Mesendoderm (in vitro differentiated cells): Measurements from ENCODE around the gene GALNTL6.

ENCODE experiments used
- DNase-seq: peaks from one replicate; pipeline ENCODE4 v3.0.0; 2013
- H2AK5ac ChIP-seq: 2 replicates; pipeline ENCODE4 v1.6.1; 2013; ENCODE audit warnings: low read length, inconsistent platforms
- H2BK120ac ChIP-seq: 2 replicates; pipeline ENCODE4 v1.6.1; 2013; ENCODE audit warnings: low read depth, mild to moderate bottlenecking, low read length, moderate library complexity, mixed read lengths
- H2BK15ac ChIP-seq: replicated peaks from 2 replicates; pipeline ENCODE4 v1.6.1; 2013; ENCODE audit warnings: low read depth, mild to moderate bottlenecking, moderate library complexity
- H2BK5ac ChIP-seq: 2 replicates; pipeline ENCODE4 v1.6.1; 2013; ENCODE audit warnings: low read length, inconsistent platforms
- H3K18ac ChIP-seq: 2 replicates; pipeline ENCODE4 v1.6.1; 2013; ENCODE audit warnings: mild to moderate bottlenecking, low read length, mixed read lengths
- H3K23ac ChIP-seq: one replicate; pipeline ENCODE4 v1.6.1; 2013; ENCODE audit warnings: low read length
- H3K27ac ChIP-seq: 2 replicates; pipeline ENCODE4 v1.5.1; 2013; ENCODE audit warnings: low read depth, mild to moderate bottlenecking, inconsistent platforms, low read length, moderate library complexity
- H3K27me3 ChIP-seq: 2 replicates; pipeline ENCODE4 v1.6.1; 2013; ENCODE audit warnings: low read length, control low read depth, mild to moderate bottlenecking, inconsistent platforms; ENCODE audit not compliant: insufficient read depth, poor library complexity
- H3K36me3 ChIP-seq: 2 replicates; pipeline ENCODE4 v1.6.1; 2013; ENCODE audit warnings: low read length, inconsistent platforms; ENCODE audit not compliant: control insufficient read depth, insufficient read depth
- H3K4ac ChIP-seq: one replicate; pipeline ENCODE4 v1.6.1; 2013; ENCODE audit warnings: low read depth, mild to moderate bottlenecking, low read length, moderate library complexity
- H3K4me1 ChIP-seq: 2 replicates; pipeline ENCODE4 v1.6.1; 2013; ENCODE audit warnings: low read depth, low read length, inconsistent platforms; ENCODE audit not compliant: control insufficient read depth
- H3K4me2 ChIP-seq: 2 replicates; pipeline ENCODE4 v1.6.1; 2013; ENCODE audit warnings: low read length
- H3K4me3 ChIP-seq: 2 replicates; pipeline ENCODE4 v1.5.1; 2013; ENCODE audit warnings: mild to moderate bottlenecking, low read length
- H3K56ac ChIP-seq: one replicate; pipeline ENCODE4 v1.6.1; 2013; ENCODE audit warnings: low read length
- H3K79me1 ChIP-seq: 2 replicates; pipeline ENCODE4 v1.6.1; 2013; ENCODE audit warnings: low read length, inconsistent platforms
- H3K79me2 ChIP-seq: 2 replicates; pipeline ENCODE4 v1.6.1; 2013; ENCODE audit warnings: mild to moderate bottlenecking, low read length; ENCODE audit not compliant: control insufficient read depth, insufficient read depth
- H3K9ac ChIP-seq: 2 replicates; pipeline ENCODE4 v1.6.1; 2013; ENCODE audit warnings: low read length, inconsistent platforms
- H4K5ac ChIP-seq: one replicate; pipeline ENCODE4 v1.6.1; 2013; ENCODE audit warnings: low read length
- H4K8ac ChIP-seq: one replicate; pipeline ENCODE4 v1.6.1; 2013; ENCODE audit warnings: low read depth, mild to moderate bottlenecking, control low read depth, low read length, moderate library complexity
- WGBS: extraction: QIAGEN DNeasy Blood & Tissue Kit; methylation state at CpG from one replicate; pipeline ENCODE4 v1.1.7; 2013; ENCODE audit warnings: low lambda C conversion rate, missing lambda C conversion rate; ENCODE audit not compliant: insufficient coverage; ENCODE audit errors: extremely low coverage; 5-methylcytosine and 5-hydroxymethylcytosine counted together

The GALNTL6 gene

DNA sequence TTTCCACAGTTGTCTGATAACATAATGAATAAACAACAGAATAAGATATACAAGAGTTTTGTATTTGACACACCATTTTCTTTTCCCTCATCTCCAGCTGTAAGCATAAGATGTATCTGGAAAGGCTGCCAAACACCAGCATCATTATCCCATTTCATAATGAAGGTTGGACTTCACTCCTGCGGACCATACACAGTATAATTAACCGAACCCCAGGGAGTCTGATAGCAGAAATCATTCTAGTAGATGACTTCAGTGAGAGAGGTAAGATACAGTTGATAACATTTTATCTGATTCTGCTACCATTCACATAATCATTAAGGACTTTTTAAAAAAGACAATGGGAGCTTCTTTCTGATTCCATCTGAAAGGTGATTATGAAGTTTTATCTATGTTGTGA, 535.2 kb downstream of the GALNTL6 start:
- Histone ChIP-seq H2BK5ac (no peak overlapping the region), H4K5ac (no peak overlapping the region), H3K4me2 (no peak overlapping the region), H2BK120ac (no peak overlapping the region), H2BK15ac (no peak overlapping the region), H3K4me1 (no peaks in the 10 kb centered on the region), H3K79me2 (no peaks in the 10 kb centered on the region), H3K9ac (no peak overlapping the region), H3K18ac (no peak overlapping the region), H3K27ac (no peak overlapping the region), H3K27me3 (no peaks in the 10 kb centered on the region), H3K36me3 (no peaks in the 10 kb centered on the region), H2AK5ac (no peak overlapping the region), H3K4me3 (no peak overlapping the region), H3K79me1 (no peaks in the 10 kb centered on the region), H3K56ac (no peak overlapping the region), H4K8ac (no peak overlapping the region), H3K23ac (no peak overlapping the region), H3K4ac (no peak overlapping the region)
- WGBS = no CpG with 5 or more reads among the region's 2 CpGs
- peak; percentile 79 for DNase-seq

DNA sequence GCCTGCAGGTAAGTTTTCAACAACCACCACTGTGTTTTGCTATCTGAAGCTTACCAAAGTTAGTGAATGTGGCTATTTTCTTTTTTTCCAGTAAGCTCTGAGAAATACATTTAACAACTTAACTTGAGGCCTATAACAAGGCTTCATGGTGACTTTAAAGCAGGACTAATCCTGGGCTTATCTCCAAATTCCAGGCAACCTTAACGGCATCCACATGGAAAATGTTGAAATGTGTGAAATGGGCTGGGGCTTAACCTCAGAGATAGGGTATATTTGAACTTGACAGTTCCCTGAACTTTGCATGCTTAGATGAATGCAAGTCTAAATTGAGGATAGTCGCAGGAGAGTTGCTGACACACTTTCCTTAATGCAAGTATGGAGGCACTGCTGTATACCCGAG, 539.2 kb downstream of the GALNTL6 start:
- H3K4ac ChIP-seq = no peak overlapping the region
- no peak overlapping the region for H3K4me2 ChIP-seq
- H3K56ac ChIP-seq = no peak overlapping the region
- H2BK15ac ChIP-seq = no peak overlapping the region
- H3K4me1 ChIP-seq = no peaks in the 10 kb centered on the region
- no peaks in the 10 kb centered on the region for H3K27me3 ChIP-seq
- H2BK5ac ChIP-seq = no peak overlapping the region
- H4K8ac ChIP-seq = no peak overlapping the region
- no peak overlapping the region for H3K23ac ChIP-seq
- H3K79me1 ChIP-seq = no peaks in the 10 kb centered on the region
- peak; percentile 82 for DNase-seq
- WGBS = no CpG with 5 or more reads among the region's 3 CpGs
- no peak overlapping the region for H2BK120ac ChIP-seq
- no peak overlapping the region for H3K18ac ChIP-seq
- H4K5ac ChIP-seq = no peak overlapping the region
- H3K27ac ChIP-seq = no peak overlapping the region
- no peak overlapping the region for H2AK5ac ChIP-seq
- H3K36me3 ChIP-seq = no peaks in the 10 kb centered on the region
- no peaks in the 10 kb centered on the region for H3K79me2 ChIP-seq
- H3K9ac ChIP-seq = no peak overlapping the region
- H3K4me3 ChIP-seq = no peak overlapping the region

DNA sequence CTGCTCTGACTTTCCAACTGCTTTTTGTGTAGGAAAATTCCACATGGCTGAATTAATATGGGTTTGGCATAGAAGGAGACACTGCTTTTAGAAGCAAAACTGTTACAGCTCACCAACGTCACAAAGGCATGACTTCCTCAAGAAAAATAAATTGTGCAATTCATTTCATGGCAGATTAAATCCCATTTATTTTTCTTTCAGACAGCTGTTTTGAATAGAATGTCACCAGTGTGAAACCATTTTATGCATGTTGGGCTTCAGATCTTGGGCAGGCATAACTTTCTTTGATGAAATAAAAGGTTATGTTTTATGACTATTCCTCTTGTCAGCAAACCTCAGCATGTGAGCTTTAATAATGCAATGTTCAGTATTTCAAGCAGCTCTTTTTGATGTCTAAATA, 542.8 kb downstream of the GALNTL6 start:
- H3K4ac ChIP-seq = no peak overlapping the region
- DNase-seq = no peak
- H3K4me1 ChIP-seq = no peaks in the 10 kb centered on the region
- no CpG with 5 or more reads among the region's 1 CpG for whole genome bisulfite sequencing
- no peak overlapping the region for H3K9ac ChIP-seq
- no peak overlapping the region for H3K18ac ChIP-seq
- H2BK120ac ChIP-seq = no peak overlapping the region
- no peaks in the 10 kb centered on the region for H3K36me3 ChIP-seq
- H3K27ac ChIP-seq = no peak overlapping the region
- no peak overlapping the region for H2AK5ac ChIP-seq
- H3K23ac ChIP-seq = no peak overlapping the region
- H3K4me2 ChIP-seq = no peak overlapping the region
- H4K5ac ChIP-seq = no peak overlapping the region
- no peak overlapping the region for H3K56ac ChIP-seq
- no peaks in the 10 kb centered on the region for H3K27me3 ChIP-seq
- H2BK5ac ChIP-seq = no peak overlapping the region
- H2BK15ac ChIP-seq = no peak overlapping the region
- no peak overlapping the region for H3K4me3 ChIP-seq
- H3K79me2 ChIP-seq = no peaks in the 10 kb centered on the region
- H4K8ac ChIP-seq = no peak overlapping the region
- no peaks in the 10 kb centered on the region for H3K79me1 ChIP-seq

DNA sequence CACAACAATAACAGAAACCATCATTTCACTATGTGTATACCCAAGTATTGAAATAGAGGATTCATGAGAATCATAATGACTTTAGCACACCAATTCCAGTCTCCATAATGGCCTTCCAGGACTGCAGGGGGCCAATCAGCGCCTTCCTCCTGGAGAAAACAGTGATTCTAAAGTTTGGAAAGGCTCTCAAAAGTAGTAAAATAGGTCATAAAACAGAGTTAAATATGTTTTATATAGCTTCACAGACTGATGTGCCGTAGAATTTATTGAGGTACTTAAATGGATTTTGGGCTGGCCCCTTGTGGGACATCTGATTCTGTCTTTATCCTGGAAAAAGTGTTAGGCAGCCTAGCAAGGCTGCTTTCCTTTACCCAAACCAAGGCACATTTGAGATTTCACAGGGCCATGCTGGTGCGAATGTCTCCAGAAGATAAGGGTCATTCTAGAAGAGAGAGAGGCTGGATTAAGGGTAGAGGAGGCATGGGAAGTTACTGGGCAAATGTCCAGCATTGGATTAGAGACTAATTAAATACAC, 543.9 kb downstream of the GALNTL6 start:
- Histone ChIP-seq H2BK15ac (no peak overlapping the region), H3K4me1 (no peaks in the 10 kb centered on the region), H3K18ac (no peak overlapping the region), H3K79me1 (no peaks in the 10 kb centered on the region), H3K4me3 (no peak overlapping the region), H2AK5ac (no peak overlapping the region), H4K5ac (no peak overlapping the region), H3K9ac (no peak overlapping the region), H4K8ac (no peak overlapping the region), H3K56ac (no peak overlapping the region), H3K27ac (no peak overlapping the region), H3K36me3 (no peaks in the 10 kb centered on the region), H2BK120ac (no peak overlapping the region), H3K4ac (no peak overlapping the region), H2BK5ac (no peak overlapping the region), H3K23ac (no peak overlapping the region), H3K4me2 (no peak overlapping the region), H3K79me2 (no peaks in the 10 kb centered on the region), H3K27me3 (no peaks in the 10 kb centered on the region)
- peak; percentile 27 for DNase-seq
- no CpG with 5 or more reads among the region's 3 CpGs for WGBS

DNA sequence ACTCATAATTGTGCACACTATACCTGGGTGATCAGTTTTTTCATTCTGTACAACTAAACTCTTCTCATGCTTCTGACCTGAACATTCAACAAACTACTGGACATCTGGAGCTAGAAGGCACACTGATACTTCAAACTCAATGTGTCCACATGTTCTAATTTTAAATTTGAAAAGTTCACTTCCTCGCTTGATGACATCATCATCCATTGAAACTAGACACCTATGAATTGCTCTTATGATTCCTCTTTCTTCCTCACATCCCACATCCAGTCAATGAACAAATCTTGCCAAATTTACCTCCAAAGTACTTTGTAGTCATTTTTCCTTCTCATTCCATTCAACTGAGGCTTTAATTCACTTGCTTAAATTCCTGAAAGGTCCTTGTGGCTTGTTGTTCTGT, 549.4 kb downstream of the GALNTL6 start:
- Histone ChIP-seq H4K5ac (no peak overlapping the region), H2BK5ac (no peak overlapping the region), H3K4me3 (no peak overlapping the region), H3K27me3 (no peaks in the 10 kb centered on the region), H3K9ac (no peak overlapping the region), H3K23ac (no peak overlapping the region), H3K56ac (no peak overlapping the region), H3K4ac (no peak overlapping the region), H2AK5ac (no peak overlapping the region), H3K18ac (no peak overlapping the region), H2BK120ac (no peak overlapping the region), H3K79me2 (no peaks in the 10 kb centered on the region), H3K4me1 (no peaks in the 10 kb centered on the region), H3K27ac (no peak overlapping the region), H3K79me1 (no peaks in the 10 kb centered on the region), H2BK15ac (no peak overlapping the region), H3K4me2 (no peak overlapping the region), H3K36me3 (no peaks in the 10 kb centered on the region), H4K8ac (no peak overlapping the region)
- no CpG with 5 or more reads among the region's 1 CpG for WGBS
- DNase-seq = no peak

DNA sequence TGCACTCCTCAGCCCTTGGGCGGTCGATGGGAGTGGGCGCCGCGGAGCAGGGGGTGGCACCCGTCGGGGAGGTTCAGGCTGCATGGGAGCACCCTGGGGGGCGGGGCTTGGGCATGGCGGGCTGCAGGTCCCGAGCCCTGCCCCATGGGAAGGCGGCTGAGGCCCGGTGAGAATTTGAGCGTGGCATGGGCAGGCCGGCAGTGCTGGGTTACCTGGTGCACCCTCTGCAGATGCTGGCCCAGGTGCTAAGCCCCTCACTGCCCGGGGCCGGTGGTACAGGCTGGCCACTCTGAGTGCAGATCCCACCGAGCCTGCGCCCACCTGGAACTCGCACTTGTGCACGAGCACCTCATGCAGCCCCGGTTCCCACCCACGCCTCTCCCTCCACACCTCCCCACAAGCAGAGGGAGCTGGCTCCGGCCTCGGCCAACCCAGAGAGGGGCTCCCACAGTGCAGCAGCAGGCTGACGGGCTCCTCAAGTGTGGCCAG, 556.3 kb downstream of the GALNTL6 start:
- no peak overlapping the region for H3K4me3 ChIP-seq
- no peak overlapping the region for H3K27ac ChIP-seq
- no peak overlapping the region for H3K56ac ChIP-seq
- H3K9ac ChIP-seq = no peak overlapping the region
- no peak overlapping the region for H4K8ac ChIP-seq
- H2BK15ac ChIP-seq = no peak overlapping the region
- H3K27me3 ChIP-seq = no peaks in the 10 kb centered on the region
- WGBS = no CpG with 5 or more reads among the region's 25 CpGs
- DNase-seq = no peak
- H3K79me2 ChIP-seq = no peaks in the 10 kb centered on the region
- H3K4ac ChIP-seq = no peak overlapping the region
- H2AK5ac ChIP-seq = no peak overlapping the region
- no peaks in the 10 kb centered on the region for H3K36me3 ChIP-seq
- no peak overlapping the region for H3K18ac ChIP-seq
- no peaks in the 10 kb centered on the region for H3K79me1 ChIP-seq
- H2BK5ac ChIP-seq = no peak overlapping the region
- H3K23ac ChIP-seq = no peak overlapping the region
- no peak overlapping the region for H4K5ac ChIP-seq
- no peak overlapping the region for H3K4me2 ChIP-seq
- no peak overlapping the region for H2BK120ac ChIP-seq
- no peaks in the 10 kb centered on the region for H3K4me1 ChIP-seq
